NOMO-1 treated with dmso at 0.1 percent for 144 hours (cell line): ENCODE results near the gene ASGR1.
A peak's percentile ranks its signal among the peaks of the same experiment; 100 is the strongest.

ENCODE experiments used
- DNase-seq: peaks from one replicate; lab custom pipeline; 2025; ENCODE audit not compliant: unreplicated experiment; lab: John Stamatoyannopoulos, UW

The ASGR1 gene

GRCh38 chr17:7179317-7180254 is at the start of gene ASGR1:
Gene ASGR1, minus strand, starts transcription at chr17:7179370. Its CDS starts 807 bp downstream, at chr17:7178563.
- no peak for DNase-seq

GRCh38 chr17:7228920-7229319 is 49.8 kb upstream of the ASGR1 start:
- no peak for DNase-seq

GRCh38 chr17:7226721-7227710 is 47.8 kb upstream of the ASGR1 start:
- no peak for DNase-seq

GRCh38 chr17:7225711-7226331 is 46.7 kb upstream of the ASGR1 start:
- DNase-seq, result no peak

DNA sequence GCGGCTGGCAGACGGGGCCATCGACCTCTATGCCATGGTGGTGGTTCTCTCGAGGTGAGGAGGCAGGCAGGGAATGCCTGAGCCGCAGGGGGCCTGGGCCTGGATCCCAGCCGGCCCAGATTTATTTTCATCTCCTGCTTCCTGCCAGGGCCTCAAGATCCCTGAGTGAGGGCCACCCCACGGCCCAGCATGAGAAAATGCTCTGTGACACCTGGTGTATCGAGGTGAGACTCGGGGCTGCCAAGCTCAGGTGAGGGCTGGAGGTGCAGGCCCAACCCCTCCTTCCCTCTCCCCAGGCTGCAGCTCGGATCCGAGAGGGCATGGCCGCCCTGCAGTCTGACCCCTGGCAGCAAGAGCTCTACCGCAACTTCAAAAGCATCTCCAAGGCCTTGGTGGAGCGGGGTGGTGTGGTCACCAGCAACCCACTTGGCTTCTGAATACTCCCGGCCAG is 45.5 kb upstream of the ASGR1 start:
- DNase-seq, result no peak

GRCh38 chr17:7224110-7224509 is 44.9 kb upstream of the ASGR1 start:
- DNase-seq, result no peak

GRCh38 chr17:7223375-7223774 is 44.2 kb upstream of the ASGR1 start:
- DNase-seq, result no peak

DNA sequence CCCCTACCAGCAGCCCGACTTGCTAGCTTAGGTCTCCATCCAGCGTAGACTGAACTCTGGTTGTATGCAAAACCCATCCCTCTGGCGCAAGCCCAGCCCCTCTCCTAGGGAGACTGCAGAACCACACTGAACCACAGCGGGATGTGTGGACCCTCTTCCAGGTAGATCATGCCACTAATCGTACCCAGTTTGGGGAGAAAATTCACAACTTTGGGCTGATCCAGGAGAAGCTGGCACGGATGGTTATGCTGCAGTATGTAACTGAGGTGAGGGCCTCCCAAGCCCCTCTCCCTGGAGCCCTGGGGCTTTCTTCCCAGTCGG is 43.8 kb upstream of the ASGR1 start:
- no peak for DNase-seq

DNA sequence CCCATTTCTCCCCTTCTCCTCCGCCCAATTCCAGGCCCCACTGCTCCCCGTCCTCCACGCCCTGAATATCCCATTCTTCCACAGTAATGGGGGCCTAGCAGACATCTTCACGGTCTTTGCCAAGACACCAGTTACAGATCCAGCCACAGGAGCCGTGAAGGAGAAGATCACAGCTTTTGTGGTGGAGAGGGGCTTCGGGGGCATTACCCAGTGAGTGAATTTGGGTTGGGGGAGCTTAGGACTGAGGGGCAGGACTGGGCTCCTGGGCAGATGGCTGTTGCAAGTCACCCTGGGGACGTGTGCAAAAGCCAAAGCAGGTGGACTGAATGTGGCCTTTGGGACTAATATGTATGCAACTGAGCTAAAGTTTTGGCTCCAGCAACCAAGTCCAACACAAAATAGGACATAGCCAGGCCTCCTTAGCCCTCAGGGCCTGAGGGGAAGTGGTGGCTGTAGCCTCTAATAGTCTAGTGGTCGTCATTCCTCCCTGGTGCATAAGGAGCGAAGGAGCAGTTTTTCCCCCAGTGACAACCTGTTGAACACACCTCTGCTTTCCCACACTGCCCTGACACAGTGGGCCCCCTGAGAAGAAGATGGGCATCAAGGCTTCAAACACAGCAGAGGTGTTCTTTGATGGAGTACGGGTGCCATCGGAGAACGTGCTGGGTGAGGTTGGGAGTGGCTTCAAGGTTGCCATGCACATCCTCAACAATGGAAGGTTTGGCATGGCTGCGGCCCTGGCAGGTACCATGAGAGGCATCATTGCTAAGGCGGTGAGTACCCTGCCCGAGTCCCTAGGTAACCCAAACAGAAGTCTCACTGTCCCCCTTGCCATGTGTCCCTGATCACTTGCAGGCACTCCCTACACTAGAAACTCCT is 43.2 kb upstream of the ASGR1 start:
- DNase-seq, result no peak

GRCh38 chr17:7221278-7222092 is 42.3 kb upstream of the ASGR1 start:
- no peak for DNase-seq

DNA sequence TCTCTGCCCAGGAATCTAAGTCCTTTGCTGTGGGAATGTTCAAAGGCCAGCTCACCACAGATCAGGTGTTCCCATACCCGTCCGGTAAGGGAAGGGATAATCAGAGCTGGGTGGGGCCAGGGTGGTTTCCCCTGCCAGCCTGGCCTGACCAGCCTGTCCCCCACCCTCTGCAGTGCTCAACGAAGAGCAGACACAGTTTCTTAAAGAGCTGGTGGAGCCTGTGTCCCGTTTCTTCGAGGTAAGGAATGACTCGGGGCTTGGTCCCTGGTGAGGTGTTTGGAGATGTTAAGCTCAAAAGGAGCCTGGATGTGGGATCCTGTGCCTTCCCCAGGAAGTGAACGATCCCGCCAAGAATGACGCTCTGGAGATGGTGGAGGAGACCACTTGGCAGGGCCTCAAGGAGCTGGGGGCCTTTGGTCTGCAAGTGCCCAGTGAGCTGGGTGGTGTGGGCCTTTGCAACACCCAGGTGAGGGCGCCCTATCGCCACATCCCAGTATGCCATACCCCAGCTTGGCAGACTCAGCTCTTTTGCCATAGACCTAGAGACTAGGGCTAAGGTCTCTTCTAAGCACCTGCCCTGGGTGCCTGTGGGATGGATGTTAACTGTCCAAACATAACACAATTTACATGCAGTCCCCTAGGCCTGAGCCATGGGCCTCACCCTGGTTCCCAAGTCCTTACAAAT is 41.6 kb upstream of the ASGR1 start:
- peak; percentile 43 for DNase-seq

- peak; percentile 61 for DNase-seq
These were observed 40.8 kb upstream of the ASGR1 start, which contains the start of the genes ACADVL and DLG4 for GRCh38 chr17:7219812-7220592. Gene ACADVL, plus strand, starts transcription at chr17:7219938. Its CDS starts 47 bp downstream, at chr17:7219985. Gene DLG4, minus strand, starts transcription at chr17:7219836.

GRCh38 chr17:7219229-7219811 is 40.1 kb upstream of the ASGR1 start:
- no peak for DNase-seq

DNA sequence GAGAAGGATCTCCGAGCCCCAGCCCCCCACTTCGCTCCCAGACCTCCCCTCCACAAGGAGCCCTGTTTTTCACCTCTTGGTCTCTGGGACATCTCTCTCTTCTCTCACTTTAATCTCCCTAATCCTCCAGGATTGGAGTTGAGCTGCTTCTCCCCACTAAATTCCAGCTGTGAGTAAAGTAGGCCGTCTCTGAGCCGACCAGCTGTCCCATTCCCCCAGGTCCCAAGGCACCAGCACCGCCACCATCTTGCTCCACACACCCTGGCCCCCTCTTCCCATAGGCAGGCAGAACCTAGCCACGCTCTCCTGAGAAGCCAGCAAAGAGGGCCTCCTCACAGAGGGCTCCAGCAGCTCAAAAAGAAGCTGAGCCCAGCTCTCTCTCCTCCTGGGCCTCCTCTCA is 39.6 kb upstream of the ASGR1 start:
- no peak for DNase-seq

- no peak for DNase-seq
These were observed 39.0 kb upstream of the ASGR1 start for GRCh38 chr17:7218166-7218565.

GRCh38 chr17:7217113-7217987 is 38.2 kb upstream of the ASGR1 start:
- DNase-seq, result peak; percentile 64
